Middle frontal gyrus (tissue), 1 donor: Measurements from ENCODE around the gene SYNE3.
A peak's percentile ranks its signal among the peaks of the same experiment; 100 is the strongest.

Source experiments
- DNase-seq: peaks from one replicate; pipeline ENCODE4 v3.0.0-alpha.2; 2015; ENCODE audit warnings: low spot score; ENCODE audit errors: extremely low spot score

The SYNE3 gene

GRCh38 chr14:95540236-95540855, 23.9 kb upstream of the SYNE3 start:
- DNase-seq: no peak

GRCh38 chr14:95538801-95539509, 22.5 kb upstream of the SYNE3 start:
- DNase-seq: no peak

- no peak for DNase-seq
These were observed 21.0 kb upstream of the SYNE3 start for GRCh38 chr14:95537298-95538089.

- DNase-seq: no peak
These were observed 20.2 kb upstream of the SYNE3 start for GRCh38 chr14:95536671-95537070.

- DNase-seq: no peak
These were observed 19.7 kb upstream of the SYNE3 start for GRCh38 chr14:95536036-95536593.

- no peak for DNase-seq
These were observed 19.0 kb upstream of the SYNE3 start for GRCh38 chr14:95535226-95536021.

- peak; percentile 99 for DNase-seq
These were observed 18.1 kb upstream of the SYNE3 start, which contains the start of gene GLRX5 for GRCh38 chr14:95534299-95535225. GLRX5 (plus strand) TSS chr14:95535050; CDS start chr14:95535090, 40 bp downstream.

- no peak for DNase-seq
These were observed 17.4 kb upstream of the SYNE3 start for GRCh38 chr14:95533822-95534221.

- no peak for DNase-seq
These were observed 17.0 kb upstream of the SYNE3 start for GRCh38 chr14:95533391-95533821.

GRCh38 chr14:95531969-95532368, 15.5 kb upstream of the SYNE3 start:
- DNase-seq: no peak

GRCh38 chr14:95531473-95531872, 15.0 kb upstream of the SYNE3 start:
- no peak for DNase-seq

- DNase-seq: no peak
These were observed 14.2 kb upstream of the SYNE3 start for GRCh38 chr14:95530473-95531276.

GRCh38 chr14:95529216-95529615, 12.8 kb upstream of the SYNE3 start:
- DNase-seq: no peak

- DNase-seq: no peak
These were observed 11.0 kb upstream of the SYNE3 start for GRCh38 chr14:95527387-95528002.

- DNase-seq: no peak
These were observed 10.3 kb upstream of the SYNE3 start for GRCh38 chr14:95526483-95527386.

- no peak for DNase-seq
These were observed 9.5 kb upstream of the SYNE3 start for GRCh38 chr14:95525999-95526398.

GRCh38 chr14:95524706-95525512, 8.5 kb upstream of the SYNE3 start:
- DNase-seq: no peak
